NCI-H2171 (cell line): ENCODE measurements around the gene KCNT1.

ENCODE experiments used
- DNase-seq: peaks from one replicate; lab custom pipeline; 2025; lab: John Stamatoyannopoulos, UW

The KCNT1 gene

DNA sequence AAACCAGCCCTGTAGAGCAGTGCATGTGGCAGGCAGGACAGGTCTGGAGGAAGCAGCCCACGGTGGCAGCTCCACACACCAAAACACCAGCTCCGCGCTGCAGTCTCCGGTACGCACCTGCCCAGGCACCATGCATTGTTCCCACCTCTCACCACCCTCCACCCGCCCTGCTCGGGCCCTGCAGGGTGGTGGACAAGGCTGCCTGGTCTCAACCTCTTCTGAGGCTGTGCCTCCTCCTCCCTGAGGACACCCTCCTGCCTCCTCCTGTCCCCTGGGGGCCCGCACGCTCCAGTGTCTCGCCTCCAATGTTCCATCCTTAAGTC is 96.2 kb downstream of the KCNT1 start:
- DNase-seq, result no peak

DNA sequence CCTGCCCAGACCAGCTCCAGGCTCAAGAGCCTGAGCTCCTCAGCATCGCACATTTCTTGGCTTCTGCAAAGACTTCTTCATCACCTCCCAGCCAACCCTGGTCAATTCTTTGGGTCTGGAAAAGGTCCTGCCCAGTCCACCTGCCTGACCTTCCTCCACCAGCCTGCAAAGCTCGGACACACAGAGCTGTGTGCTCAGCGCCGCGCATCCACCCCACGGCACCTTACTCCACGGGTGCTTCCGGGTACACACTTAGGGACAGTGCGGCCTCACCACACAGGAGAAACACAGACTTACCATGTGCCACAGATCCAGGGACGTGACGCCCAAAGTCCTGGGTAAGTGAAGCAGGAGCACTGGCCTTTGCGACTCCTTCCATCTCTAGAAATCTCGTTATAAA is 97.3 kb downstream of the KCNT1 start:
- no peak for DNase-seq

DNA sequence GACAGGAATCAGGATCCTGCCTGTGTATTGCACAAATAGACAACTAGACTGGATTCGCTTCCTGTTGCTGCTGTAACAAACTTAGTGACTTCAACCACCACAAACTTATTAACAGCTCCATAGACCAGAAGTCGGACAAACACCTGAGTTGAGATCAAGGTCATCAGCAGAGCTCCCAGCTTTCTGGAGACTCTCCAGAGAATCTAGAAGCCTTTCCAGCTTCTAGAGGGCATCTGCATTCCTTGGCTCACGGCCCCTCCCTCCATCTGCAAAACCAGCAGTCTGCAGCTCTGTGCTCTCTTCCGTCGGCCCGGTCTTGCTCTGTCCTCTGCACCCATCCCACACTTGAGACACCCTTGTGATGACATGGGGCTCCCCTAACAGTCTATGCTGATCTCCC is 99.1 kb downstream of the KCNT1 start:
- no peak for DNase-seq

- DNase-seq, result no peak
Measured at GRCh38 chr9:135802876-135803419, 101.0 kb downstream of the KCNT1 start.

- DNase-seq, result no peak
Measured at GRCh38 chr9:135803441-135803840, 101.5 kb downstream of the KCNT1 start.

DNA sequence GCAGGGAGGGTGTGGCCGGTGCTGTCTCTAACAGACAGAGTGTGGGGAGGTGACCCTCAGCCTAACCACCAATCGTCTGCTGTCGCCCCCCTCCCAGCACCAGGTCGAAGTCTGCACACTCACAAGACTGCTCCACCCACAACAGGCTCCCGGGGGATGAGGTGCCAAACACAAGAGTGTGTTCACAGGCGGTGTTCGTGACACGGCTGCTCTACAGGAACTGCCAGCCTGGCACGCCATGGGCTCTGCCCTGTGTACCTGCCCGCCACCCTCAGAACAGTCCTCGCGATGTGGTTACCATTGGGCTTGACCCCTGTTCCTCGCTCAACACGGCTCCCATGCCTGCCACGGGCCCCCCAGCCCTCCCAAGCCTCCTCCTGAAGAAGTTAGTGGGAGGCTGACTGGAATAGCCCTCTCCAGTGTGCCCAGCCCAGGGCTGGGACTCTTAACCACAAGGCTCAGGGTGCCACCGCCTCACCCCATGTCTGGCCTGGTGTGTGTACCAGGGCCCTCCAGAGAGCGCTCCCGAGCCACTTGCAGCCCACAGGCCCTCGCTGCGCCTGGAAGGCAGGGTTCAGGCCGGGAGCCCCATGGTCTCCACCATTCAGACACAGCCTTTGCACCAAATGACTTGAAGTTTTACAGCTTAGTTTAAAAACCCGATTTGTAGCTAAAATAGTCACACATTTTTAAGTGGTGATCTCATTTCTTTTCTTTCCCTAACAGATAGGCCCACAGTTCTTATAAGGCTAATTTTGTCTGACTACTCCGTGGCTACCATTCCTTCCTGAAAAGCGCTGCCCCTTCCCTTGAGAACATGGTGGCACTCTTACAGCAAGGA is 102.8 kb downstream of the KCNT1 start:
- no peak for DNase-seq

GRCh38 chr9:135805422-135806022 is 103.5 kb downstream of the KCNT1 start:
- no peak for DNase-seq

DNA sequence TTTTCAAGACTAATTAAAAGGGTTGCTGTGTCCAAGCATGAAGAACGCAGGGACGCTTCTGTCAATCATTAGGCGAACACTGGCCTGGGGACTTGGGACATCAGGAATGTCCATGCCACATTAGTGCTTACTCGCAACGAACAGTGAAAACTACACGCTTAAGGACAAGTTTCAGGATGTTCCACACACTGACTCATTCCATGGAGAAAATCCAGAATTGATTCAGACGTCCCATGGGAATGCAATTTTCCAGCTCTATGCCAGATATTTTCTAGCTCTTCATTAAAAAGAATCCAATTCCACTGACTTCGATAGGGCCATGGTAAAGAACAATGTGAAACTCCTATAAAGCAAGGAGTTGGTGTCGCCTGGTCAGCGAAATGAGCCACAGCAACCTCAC is 107.2 kb downstream of the KCNT1 start:
- no peak for DNase-seq

GRCh38 chr9:135810806-135811575 is 109.0 kb downstream of the KCNT1 start:
- DNase-seq, result no peak

DNA sequence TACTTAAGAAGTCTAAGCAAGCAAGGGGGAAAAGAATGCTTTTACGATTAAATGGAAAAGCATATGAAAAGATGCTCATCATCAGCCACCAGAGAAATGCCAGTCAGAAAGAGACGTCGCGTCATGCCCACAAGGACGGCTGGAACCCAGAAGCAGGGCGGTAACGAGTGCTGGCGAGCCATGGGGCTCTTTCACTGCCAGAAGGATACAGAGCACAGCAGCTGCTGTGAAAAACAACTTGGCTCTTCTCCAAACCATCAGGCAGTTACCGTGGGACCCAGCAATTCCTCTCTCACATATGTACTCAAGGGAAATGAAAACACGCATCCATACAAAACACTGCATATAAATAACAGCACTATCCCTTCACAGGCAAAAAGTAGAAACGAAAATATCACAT is 109.8 kb downstream of the KCNT1 start:
- peak; percentile 92 for DNase-seq

GRCh38 chr9:135812961-135813360 is 111.0 kb downstream of the KCNT1 start:
- no peak for DNase-seq

DNA sequence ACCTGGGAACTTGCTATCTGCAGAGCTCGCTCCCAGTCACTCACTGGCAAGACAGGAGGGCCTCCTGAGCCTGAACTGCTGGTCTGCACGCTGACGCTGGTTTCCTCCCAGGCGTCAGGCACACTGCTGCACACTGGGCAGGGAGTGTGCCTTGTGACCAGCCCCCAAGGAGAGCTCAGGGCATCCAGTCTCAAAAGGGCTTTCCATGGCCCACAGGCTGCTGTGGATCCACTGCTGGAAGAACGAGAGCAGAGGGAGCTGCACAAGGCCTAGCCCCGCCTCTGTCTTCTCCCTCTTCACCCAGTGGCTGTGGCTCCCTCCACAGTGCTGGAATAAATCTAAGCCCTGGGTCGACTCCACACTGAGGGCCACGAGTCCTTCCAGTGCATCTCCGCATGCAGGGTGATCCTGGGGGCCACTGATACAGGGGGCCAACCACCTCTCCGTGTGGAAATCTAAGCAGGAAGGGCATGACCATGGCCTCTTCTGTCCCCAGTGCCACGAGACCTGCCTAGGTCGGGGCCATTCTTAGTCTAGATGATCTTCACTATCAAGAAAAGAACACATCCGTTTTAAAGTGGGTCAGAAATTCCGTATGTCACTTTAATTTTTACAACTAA is 111.8 kb downstream of the KCNT1 start:
- DNase-seq, result no peak

DNA sequence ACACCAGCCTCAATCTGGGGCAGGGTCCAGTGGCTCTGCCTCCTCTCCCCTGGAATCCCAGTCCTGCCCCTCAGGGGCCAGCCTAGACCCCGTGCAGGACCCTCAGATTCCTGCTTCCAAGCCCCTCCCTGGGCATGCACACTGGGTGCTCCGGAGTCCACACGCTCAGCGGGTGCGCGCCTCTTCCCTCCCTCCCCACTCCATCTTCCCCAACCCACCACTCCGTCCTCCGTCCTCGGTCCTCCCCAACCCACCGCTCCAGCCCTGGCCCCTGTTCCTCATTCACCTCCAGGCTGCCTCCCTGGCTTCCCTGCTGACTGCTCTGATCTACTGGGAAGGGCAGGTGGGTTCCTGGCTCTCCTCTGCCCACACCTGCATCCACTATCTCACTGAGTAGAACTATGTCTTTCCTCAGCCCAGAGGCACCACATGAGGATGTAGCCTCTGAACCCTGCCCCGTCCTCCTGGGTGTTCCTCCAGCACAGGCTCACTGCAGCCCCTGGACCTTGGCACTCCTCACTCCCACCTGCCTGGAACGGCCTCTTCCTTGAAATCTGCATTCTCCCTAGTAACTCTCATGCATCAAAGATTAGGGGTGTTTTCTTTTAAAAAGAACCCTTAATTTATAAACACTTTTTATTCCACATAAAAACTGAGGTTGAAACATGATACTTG is 112.6 kb downstream of the KCNT1 start:
- no peak for DNase-seq

GRCh38 chr9:135815413-135815812 is 113.4 kb downstream of the KCNT1 start:
- DNase-seq, result no peak

GRCh38 chr9:135815830-135816650 is 114.1 kb downstream of the KCNT1 start:
- no peak for DNase-seq

DNA sequence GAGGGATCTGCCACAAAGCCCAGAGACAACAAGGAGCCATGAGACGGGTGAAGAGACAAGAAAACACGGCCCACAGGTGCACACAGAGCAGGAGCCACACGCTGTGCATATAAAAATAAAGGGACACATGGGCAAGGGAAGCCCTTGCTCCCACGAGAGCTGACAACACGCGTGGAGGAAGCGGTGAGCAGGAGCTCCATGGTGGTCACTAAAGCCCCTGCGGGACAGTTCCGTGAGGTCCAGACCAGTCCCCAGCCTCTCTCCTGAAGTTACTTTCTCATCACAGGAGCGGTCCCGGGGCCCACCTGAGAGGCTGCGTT is 114.6 kb downstream of the KCNT1 start:
- DNase-seq, result no peak

DNA sequence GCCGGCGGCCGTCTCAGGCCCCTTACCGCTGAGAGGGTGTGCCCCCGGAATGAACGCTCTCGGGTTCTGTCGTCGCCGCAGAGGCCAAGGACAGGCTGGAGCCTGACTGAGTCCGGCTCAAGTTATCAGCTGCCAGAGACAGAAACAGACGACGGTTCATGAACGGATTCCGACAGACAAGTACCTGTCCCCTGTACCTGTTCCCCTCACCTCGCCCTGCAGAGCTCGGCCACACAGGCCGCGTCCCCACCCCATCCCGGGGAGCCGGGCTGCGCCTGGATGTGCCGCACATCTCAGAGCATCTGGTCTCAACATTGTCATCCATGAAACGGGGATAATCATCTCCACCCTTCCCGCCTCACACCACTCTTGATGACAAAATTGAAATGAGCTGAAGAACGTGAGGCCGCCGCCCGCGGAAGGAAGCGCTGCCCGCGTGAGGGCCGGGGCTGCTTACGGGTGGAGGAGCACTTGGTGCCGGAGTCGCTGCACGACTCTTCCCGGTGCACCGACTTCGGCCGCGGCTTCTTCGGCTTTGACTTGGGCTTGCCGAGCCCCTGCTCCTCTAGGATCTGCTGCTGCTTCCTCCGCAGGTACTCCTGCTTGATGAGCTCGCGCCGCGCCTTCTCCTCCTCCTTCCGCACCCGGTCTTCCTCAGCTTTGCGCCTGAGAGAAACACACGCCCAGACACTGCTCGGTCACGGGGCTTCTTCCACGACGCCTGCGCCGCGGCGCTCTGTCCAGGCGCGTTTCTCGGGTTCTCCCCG is 116.1 kb downstream of the KCNT1 start:
- no peak for DNase-seq

- DNase-seq, result no peak
Measured at GRCh38 chr9:135818718-135819475, 116.9 kb downstream of the KCNT1 start.

- no peak for DNase-seq
Measured at GRCh38 chr9:135819905-135820304, 117.9 kb downstream of the KCNT1 start.

DNA sequence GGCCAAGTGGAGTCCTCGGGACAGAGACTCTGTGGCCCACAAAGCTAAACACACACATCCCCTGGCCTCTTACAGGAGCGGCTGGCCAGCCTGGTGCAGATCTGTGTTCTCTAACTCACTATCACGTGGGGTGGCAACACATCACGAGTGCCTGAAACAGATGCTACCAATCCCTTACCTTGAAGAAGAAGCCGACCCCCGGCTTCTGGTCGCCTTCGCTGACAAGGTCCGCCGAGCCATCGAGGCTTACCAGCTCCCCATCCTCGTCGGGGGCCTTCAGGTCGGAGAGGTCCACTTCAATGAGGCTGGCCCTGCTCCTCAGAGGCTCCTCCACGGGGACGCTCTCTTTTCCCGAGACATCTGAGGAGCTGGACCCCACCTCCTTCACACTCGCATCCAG is 118.7 kb downstream of the KCNT1 start:
- no peak for DNase-seq
